GM12875 (cell line): ENCODE data around the gene ARHGEF18.
A peak's percentile ranks its signal among the peaks of the same experiment; 100 is the strongest.
"Not testable (repeated sequence)": the region's sequence is repeated elsewhere in the genome, so short reads cannot be mapped to it uniquely, and the experiment has no call there.

Source experiments
- H3K4me3 ChIP-seq: one replicate; pipeline ENCODE4 v1.5.1; 2011; ENCODE audit warnings: low read depth, low read length, control low read depth
- TF ChIP-seq, protein P1 (sequence below): IDR thresholded peaks from 2 replicates; pipeline ENCODE4 v1.5.1; 2011; ENCODE audit warnings: low read depth, mild to moderate bottlenecking, control low read depth, inconsistent platforms, low read length, moderate library complexity, borderline replicate concordance; ENCODE audit not compliant: insufficient read depth

ARHGEF18 gene

DNA sequence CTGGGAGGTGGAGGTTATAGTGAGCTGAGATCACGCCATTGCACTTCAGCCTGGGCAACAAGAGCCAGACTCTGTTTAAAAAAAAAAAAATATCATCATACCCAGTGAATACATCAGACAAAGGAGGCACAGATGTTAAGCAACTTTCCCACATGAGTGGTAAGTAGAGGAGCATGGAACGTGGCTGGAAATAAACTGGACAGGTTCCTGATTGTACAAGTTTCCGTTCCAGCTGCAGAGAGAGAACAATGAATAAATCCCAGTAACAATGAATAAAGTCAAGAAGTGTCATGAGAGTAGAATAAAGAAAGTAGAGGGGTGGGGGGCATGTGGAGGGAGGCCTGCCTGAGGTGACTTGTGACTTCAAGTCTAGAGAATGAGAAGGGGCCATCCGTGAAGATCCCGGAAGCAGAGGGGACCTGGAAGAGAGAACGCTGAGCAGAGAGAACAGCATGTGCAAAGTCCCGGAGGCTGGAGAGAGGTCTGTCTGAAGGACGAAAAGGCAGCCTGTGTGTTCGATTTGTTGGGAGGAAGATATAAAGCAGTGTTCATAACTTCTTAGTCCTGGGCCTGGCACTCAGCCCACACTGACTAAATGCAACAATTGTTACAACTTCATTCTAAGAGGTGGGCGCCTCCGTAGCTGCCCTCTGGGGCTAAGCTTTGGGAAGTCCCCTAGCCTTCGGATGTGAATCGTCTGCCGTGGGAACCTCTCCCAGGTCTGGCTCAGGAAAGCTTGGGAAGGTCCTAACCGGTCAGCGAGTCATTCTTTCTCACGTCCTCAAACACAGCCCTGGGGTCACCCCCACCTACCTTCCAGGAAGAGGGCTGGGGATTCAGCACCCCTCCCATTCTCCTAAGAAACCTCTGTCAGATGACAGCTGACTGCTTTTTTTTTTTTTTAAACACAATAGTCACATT, 15.3 kb upstream of the ARHGEF18 start:
- TF ChIP-seq, protein P1, sequence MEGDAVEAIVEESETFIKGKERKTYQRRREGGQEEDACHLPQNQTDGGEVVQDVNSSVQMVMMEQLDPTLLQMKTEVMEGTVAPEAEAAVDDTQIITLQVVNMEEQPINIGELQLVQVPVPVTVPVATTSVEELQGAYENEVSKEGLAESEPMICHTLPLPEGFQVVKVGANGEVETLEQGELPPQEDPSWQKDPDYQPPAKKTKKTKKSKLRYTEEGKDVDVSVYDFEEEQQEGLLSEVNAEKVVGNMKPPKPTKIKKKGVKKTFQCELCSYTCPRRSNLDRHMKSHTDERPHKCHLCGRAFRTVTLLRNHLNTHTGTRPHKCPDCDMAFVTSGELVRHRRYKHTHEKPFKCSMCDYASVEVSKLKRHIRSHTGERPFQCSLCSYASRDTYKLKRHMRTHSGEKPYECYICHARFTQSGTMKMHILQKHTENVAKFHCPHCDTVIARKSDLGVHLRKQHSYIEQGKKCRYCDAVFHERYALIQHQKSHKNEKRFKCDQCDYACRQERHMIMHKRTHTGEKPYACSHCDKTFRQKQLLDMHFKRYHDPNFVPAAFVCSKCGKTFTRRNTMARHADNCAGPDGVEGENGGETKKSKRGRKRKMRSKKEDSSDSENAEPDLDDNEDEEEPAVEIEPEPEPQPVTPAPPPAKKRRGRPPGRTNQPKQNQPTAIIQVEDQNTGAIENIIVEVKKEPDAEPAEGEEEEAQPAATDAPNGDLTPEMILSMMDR: no peak
- H3K4me3 ChIP-seq: no peak overlapping the region

DNA sequence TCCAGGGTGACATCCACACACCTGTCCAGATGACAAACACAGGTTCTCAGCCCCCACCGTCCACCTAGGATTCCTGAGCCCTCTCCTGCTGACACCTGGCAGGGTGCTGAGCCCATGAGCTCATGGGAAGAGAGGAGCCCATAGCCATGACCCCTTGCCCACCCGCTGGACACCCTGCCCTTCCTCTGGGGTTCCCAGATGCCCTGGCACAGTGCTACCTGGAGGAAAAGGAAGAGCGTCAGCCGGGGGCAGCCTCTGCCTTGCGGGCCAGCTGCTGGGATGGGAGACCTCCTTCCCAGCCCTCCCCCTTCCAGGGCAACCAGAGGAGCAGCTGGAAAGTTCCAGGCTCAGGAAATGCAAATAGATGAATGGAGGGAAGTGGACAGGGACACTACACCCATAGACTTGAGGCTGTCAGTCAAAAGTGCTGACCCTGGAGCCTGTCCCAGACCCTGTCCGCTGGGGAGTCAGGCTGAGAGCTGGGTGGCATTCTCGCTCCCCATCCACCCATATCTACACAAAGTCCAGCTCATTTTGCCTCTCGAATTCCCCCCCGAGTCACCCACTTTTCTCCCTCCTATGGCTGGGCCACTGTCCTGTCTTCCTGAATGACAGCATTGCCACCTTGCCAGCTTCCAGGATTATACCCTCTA, 12.3 kb upstream of the ARHGEF18 start:
- TF ChIP-seq, protein P1: no peak
- H3K4me3 ChIP-seq: no peak overlapping the region

DNA sequence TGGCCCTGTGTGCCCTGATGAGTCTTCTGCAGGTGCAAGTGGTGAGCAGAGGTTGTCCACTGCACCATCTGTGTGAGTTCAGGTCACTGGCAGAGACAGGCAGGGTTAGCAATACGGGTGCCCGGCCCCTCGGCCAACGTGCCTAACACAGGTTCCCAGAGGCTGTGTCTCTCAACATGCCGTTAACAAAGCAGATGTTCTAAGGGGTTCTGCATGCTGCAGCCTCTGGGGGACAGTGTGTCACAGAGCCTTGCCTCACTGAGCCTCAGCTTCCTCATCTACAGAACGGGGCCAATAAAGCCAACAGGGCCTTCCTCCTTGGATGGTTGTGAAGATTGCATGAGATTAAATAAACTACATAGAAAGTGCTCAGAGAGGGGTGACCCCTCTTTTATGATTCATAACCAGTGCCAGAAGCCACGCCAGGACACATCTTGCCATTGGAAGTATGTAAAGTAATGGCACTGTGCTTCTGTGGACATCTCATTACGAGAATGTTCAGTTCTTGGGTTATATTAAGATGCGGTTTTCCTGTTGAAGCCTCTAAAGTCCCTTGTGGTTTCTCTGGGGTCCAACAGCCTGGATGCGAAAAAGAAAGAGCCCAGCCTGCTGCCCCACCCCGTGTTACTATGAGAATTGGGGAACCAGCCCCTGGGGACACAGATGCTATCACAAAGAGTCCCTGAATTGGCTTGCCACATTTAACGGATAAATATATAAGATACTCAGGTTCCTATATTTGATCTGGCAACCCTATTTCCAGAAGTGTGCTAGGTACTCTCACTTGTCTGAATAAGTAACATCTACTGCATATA, 11.2 kb upstream of the ARHGEF18 start:
- H3K4me3 ChIP-seq: no peak overlapping the region
- TF ChIP-seq, protein P1: peak; percentile 37; the same call in 1 of the 2 replicates

DNA sequence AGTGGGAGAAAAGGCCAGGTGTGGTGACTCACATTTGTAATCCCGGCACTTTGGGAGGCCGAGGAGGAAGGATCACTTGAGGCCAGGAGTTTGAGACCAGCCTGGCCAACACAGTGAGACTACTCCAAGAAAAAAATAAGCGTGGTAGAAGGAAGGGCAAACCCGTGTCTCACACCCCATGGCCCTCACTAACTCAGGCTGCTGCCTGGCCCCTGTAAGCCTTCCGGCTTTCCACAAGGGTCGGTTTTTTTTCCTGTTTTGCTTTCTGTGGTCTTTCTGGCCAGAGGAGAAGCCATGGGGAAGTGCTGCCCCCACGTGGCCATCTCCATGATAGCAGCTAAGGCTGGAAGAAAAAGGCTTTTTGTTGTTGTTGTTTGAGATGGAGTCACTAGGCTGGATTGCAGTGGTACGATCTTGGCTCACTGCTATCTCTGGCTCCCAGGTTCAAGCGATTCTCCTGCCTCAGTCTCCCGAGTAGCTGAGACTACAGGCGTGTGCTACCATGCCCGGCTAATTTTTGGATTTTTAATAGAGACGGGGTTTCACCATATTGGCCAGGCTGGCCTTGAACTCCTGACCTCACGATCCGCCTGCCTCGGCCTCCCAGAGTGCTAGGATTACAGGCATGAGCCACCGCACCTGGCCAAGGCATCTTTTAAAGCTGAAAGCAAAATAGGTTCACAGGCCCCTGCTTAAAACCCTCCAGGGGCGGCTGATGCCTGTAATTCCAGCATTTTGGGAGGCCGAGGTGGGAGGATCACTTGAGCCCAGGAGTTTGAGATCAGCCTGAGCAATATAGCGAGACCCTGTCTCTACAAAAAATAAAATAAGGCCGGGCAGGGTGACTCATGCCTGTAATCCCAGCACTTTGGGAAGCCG, 7.5 kb upstream of the ARHGEF18 start:
- TF ChIP-seq, protein P1: peak; percentile 89
- no peak overlapping the region for H3K4me3 ChIP-seq

DNA sequence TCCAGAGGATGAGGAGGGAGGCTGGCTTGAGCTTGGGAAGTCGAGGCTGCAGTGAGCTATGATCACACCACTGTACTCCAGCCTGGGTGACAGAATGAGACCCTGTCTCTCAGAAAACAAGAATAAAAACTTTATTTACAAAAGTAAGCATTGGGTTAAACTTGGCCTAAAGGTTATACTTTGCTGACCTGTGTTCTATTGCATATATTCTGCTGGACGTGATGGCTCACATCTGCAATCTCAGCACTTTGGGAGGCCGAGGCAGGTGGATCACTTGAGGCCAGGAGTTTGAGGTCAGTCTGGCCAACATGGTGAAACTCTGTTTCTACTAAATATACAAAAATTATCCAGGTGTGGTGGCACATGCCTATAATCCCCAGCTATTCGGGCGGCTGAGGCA, 6.6 kb upstream of the ARHGEF18 start:
- H3K4me3 ChIP-seq: no peak overlapping the region
- TF ChIP-seq, protein P1: no peak

DNA sequence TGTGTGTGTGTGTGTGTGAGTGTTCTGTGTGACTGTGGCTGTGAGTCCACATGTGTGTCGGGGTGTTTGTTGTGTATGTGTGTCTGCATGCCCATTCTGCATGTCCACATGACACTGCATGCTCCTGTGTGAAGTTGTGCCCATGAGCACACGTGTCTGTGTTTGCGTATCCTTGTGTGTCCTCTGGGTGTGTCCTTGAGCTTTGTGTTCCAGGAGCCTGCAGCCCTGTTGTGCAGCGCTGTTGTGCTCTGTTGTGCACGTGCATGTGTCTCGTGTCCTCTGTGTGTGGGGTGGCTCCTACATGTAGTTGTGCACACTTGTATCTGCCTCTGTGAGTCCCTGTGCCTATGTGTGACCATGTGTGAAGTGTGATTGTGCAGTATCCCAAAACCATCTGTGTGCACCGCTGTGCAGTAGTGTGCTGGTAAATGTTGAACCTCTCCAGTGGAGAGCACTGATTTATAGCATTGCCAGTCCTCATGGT, 2.2 kb upstream of the ARHGEF18 start:
- H3K4me3 ChIP-seq: peak overlapping the region; percentile 1
- TF ChIP-seq, protein P1: 0 out of 2 replicates have a peak, but pooled peaks have one; percentile 8

DNA sequence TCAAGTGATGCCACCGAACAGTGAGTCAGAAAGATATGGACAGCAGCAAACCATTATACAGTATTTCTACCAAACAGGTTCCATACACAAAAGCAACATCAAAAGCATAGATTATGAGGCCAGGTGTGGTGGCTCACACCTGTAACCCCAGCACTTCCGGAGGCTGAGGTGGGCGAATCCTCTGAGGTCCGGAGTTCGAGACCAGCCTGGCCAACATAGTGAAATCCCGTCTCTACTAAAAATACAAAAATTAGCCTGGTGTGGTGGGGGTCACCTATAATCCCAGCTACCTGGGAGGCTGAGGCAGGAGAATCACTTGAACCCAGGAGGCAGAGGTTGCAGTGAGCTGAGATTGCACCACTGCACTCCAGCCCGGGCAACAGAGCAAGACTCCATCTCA, 1.7 kb upstream of the ARHGEF18 start:
- H3K4me3 ChIP-seq: not testable (repeated sequence)
